Liver (tissue), 9 donors: ENCODE measurements around the gene ADAMTS6. TPM values are rescaled to one million over a fixed set of nuclear protein-coding genes. Genes with fewer than 3 reads are reported as not detected.

Source experiments
- DNase-seq: peaks from one replicate; pipeline ENCODE4 v3.0.0-alpha.2; 2017; ENCODE audit warnings: low spot score
- H3K27ac ChIP-seq, 2 donors: one replicate each; pipeline ENCODE4 v1.7.0; 2013; ENCODE audit warnings: inconsistent platforms in 2 of 2, low read length in 2 of 2, control low read depth in 1 of 2, low read depth in 1 of 2, mild to moderate bottlenecking in 1 of 2
- H3K27me3 ChIP-seq, 4 donors: one replicate each; pipeline versions ENCODE4 v1.6.1 to v1.7.0; 2013; ENCODE audit warnings: low read length in 3 of 4, inconsistent platforms in 1 of 4, mild to moderate bottlenecking in 1 of 4, moderate library complexity in 1 of 4; ENCODE audit not compliant: control insufficient read depth in 4 of 4, insufficient read depth in 4 of 4
- H3K36me3 ChIP-seq, 4 donors: one replicate each; pipeline versions ENCODE4 v1.6.1 to v1.7.0; 2013; ENCODE audit warnings: low read length in 3 of 4, mild to moderate bottlenecking in 3 of 4, low read depth in 1 of 4, moderate library complexity in 1 of 4; ENCODE audit not compliant: control insufficient read depth in 4 of 4, insufficient read depth in 3 of 4
- H3K4me1 ChIP-seq, 4 donors: one replicate each; pipeline versions ENCODE4 v1.6.1 to v1.7.0; 2013; ENCODE audit warnings: low read length in 3 of 4, mild to moderate bottlenecking in 3 of 4, moderate library complexity in 1 of 4; ENCODE audit not compliant: control insufficient read depth in 4 of 4, insufficient read depth in 4 of 4
- H3K4me3 ChIP-seq, 3 donors: one replicate each; pipeline versions ENCODE4 v1.6.1 to v1.7.0; 2013; ENCODE audit warnings: low read length in 3 of 3, control low read depth in 1 of 3, low read depth in 1 of 3, mild to moderate bottlenecking in 1 of 3
- H3K9ac ChIP-seq, 2 donors: one replicate each; pipeline ENCODE4 v1.7.0; 2013; ENCODE audit warnings: low read length in 2 of 2, mild to moderate bottlenecking in 2 of 2, moderate library complexity in 2 of 2, control low read depth in 1 of 2, low read depth in 1 of 2
- H3K9me3 ChIP-seq, 4 donors: one replicate each; pipeline versions ENCODE4 v1.6.1 to v1.7.0; 2013; ENCODE audit warnings: low read length in 3 of 4; ENCODE audit not compliant: control insufficient read depth in 4 of 4
- ATF3 ChIP-seq: IDR thresholded peaks from 2 replicates; pipeline ENCODE4 v1.6.1; 2016; ENCODE audit warnings: antibody characterized with exemption
- CTCF ChIP-seq: fragments of 150-350 bp; IDR thresholded peaks from 2 replicates; pipeline ENCODE4 v1.5.1; 2017; ENCODE audit warnings: improper control_type of control experiment, low read depth, low read length; ENCODE audit not compliant: missing input control
- EGR1 ChIP-seq, 2 donors: IDR thresholded peaks; 2 replicates each; pipeline ENCODE4 v1.6.1; 2016 to 2018; ENCODE audit warnings: antibody characterized with exemption in 2 of 2, low read depth in 2 of 2
- FOXA2 ChIP-seq: IDR thresholded peaks from 2 replicates; pipeline ENCODE4 v1.6.1; 2016; ENCODE audit warnings: antibody characterized with exemption
- HNF4G ChIP-seq: IDR thresholded peaks from 2 replicates; pipeline ENCODE4 v1.6.1; 2016; ENCODE audit warnings: antibody characterized with exemption
- JUND ChIP-seq, 2 donors: IDR thresholded peaks; 2 replicates each; pipeline ENCODE4 v1.6.1; 2016; ENCODE audit warnings: antibody characterized with exemption in 2 of 2
- RAD21 ChIP-seq, 2 donors: IDR thresholded peaks; 2 replicates each; pipeline ENCODE4 v1.6.1; 2016; ENCODE audit warnings: antibody characterized with exemption in 2 of 2, mild to moderate bottlenecking in 2 of 2
- REST ChIP-seq: IDR thresholded peaks from 2 replicates; pipeline ENCODE4 v1.6.1; 2016; ENCODE audit warnings: antibody characterized with exemption, mild to moderate bottlenecking
- SP1 ChIP-seq: IDR thresholded peaks from 2 replicates; pipeline ENCODE4 v1.6.1; 2018; ENCODE audit warnings: antibody characterized with exemption, mild to moderate bottlenecking
- YY1 ChIP-seq: IDR thresholded peaks from 2 replicates; pipeline ENCODE4 v1.6.1; 2016; ENCODE audit warnings: antibody characterized with exemption, mild to moderate bottlenecking
- WGBS: extraction: QIAGEN DNeasy Blood & Tissue Kit; methylation state at CpG from one replicate; pipeline ENCODE4 v1.1.7; 2013; 5-methylcytosine and 5-hydroxymethylcytosine counted together
- polyA plus RNA-seq, 2 donors: library from polyadenylated mRNA; stranded (reverse) in 1 of 2; unstranded in 1 of 2; fragments of 200-250 nt in 1 of 2; fragments of >200 nt in 1 of 2; fragmentation: Nextera tagmentation in 1 of 2; extraction: Ambion mirVana in 1 of 2; gene quantifications; one replicate each; pipeline versions ENCODE4 v1.2.1 to v1.2.3, GENCODE V29; 2013 to 2015
- total RNA-seq, 2 donors: library from RNA; depleted of rRNA; stranded (reverse); fragments of >200 nt; gene quantifications; one replicate each; pipeline ENCODE4 v1.2.3, GENCODE V29; 2014
- donor health status: healthy.
- donor health status: healthy.
- donor health status: healthy.
- donor health status: healthy.
- donor health status: healthy.

The ADAMTS6 gene
- total and polyA plus RNA-seq, 4 donors: 0.06 to 2.0 (median 0.59) TPM

- no peak for TF ChIP-seq CTCF
- TF ChIP-seq HNF4G: no peak
Measured at GRCh38 chr5:65441800-65442199, 39.9 kb downstream of the ADAMTS6 start (continued).

- DNase-seq: no peak
- no peaks in the 10 kb centered on the region for H3K4me1 ChIP-seq
- H3K9ac ChIP-seq: no peak overlapping the region
- no peaks in the 10 kb centered on the region for H3K27me3 ChIP-seq
- no peaks in the 10 kb centered on the region for H3K9me3 ChIP-seq
- no peak overlapping the region for H3K27ac ChIP-seq
- TF ChIP-seq ATF3 (no peak), YY1 (no peak), RAD21 (IDR thresholded peaks at IDR 0.05) (no peak), REST (no peak)
- 97% methylated on average over 1 of the region's 1 CpG for WGBS
- no peak overlapping the region for H3K4me3 ChIP-seq
- H3K36me3 ChIP-seq: no peaks in the 10 kb centered on the region
Measured at GRCh38 chr5:65440456-65440855, 41.3 kb downstream of the ADAMTS6 start.

- 88% methylated on average over 3 of the region's 3 CpGs for WGBS
- no peaks in the 10 kb centered on the region for H3K4me1 ChIP-seq
- H3K4me3 ChIP-seq: no peak overlapping the region
- H3K27ac ChIP-seq: no peak overlapping the region
- DNase-seq: no peak
- no peak overlapping the region for H3K9ac ChIP-seq
- H3K9me3 ChIP-seq: no peaks in the 10 kb centered on the region
- TF ChIP-seq FOXA2 (no peak), REST (no peak), EGR1 (IDR thresholded peaks at IDR 0.05; ENCODE audit: low read depth in 2 of 2) (no peak), CTCF (no peak), JUND (IDR thresholded peaks at IDR 0.05) (no peak), SP1 (no peak)
- H3K36me3 ChIP-seq: no peaks in the 10 kb centered on the region
- no peaks in the 10 kb centered on the region for H3K27me3 ChIP-seq
Measured at GRCh38 chr5:65434122-65434521, 47.6 kb downstream of the ADAMTS6 start.
